RPMI8226 (cell line): Measurements from ENCODE around the gene ETV7.
A peak's percentile ranks its signal among the peaks of the same experiment; 100 is the strongest.
"Not testable (repeated sequence)": the region's sequence is repeated elsewhere in the genome, so short reads cannot be mapped to it uniquely, and the experiment has no call there.

Experiments used
- DNase-seq: peaks from one replicate; pipeline ENCODE4 v3.0.0-alpha.2; 2015

ETV7 gene

DNA sequence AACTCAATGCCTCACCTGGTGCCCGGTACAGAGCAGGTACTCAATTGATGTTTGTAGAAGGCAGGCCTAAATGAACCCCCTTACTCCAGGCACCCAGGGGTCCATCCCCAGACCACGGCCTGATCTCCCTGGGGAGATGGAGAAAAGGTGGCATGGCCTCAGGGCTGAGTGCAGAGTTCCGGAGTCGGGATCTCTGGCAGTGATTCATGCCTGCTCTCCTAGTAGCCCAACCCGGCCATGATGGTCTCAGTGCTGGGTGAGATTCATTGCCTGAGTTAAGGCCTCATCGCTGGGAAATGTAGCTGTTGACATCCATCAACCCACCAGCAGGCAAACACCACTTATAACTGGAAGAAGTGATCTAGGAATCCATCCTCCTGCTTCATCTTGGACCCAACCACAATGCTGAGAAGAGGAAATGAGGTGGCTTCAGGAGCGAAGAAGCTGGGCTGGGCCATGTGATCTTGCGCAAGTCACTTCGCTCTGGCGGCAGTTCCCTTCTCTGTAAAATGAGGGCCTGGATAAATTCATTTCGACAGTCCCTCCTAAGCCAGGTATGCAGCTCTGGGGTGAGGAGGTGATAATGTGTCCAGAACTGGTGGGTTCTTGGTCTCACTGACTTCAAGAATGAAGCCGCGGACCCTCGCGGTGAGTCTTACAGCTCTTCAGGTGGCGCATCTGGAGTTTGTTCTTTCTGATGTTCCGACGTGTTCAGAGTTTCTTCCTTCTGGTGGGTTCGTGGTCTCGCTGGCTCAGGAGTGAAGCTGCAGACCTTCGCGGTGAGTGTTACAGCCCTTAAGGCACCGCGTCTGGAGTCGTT, 24.7 kb downstream of the ETV7 start:
- no peak for DNase-seq

DNA sequence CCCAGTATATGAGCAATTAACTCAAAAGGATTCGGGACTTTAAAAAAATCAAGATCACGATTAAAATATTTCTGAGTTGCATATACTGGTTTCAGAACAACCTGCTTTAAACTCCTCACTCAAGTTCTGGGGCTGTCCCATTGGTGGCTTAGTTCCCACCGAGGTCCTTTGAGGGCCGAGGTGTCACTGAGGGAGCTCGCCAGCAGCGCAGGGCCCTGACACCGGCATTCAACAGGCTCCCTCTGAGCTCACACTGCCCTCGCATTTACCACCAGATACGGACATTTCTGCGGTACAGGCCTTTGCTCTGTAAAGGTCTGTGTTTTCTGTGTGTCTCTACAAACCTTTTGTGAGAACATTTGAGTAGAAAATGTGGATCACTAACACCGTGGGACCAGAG, 26.4 kb downstream of the ETV7 start:
- no peak for DNase-seq

DNA sequence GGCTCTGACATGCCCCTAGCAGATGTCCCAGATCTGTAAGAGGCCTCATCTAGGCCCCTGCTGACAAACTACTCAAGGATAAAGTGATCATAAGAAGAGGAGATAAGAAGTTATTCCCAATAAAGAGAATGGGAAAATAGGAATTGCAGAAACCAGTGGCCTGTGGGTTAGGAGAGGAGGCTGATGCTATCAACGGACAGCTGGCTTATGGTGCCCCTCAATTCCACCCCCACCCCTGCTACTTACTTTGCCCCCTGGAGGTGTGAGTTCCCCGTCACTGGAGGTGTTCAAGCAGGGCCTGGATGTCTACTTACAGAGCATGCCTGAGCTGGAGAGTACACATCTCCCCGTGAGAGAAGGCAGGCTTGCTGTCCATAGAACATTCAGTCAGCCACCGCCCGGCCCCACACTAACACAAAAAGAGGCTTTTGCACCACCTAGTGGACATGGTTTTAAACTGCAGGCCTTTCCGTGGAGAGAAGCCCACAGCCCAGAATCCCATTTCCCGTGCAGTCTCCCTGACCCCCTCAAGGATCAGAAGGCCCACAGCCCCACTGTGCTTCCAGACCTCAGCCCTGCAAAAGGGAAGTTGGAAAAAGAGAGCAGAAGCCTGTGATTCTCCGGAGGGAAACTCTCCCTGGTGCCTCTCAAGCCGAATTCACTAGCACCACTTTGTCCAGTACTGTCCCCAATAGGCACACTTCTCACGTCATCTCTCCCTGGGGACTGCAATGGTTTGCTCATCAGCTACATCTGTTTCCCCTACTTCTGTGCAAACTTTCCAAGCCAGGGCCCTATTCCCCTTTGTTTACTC, 27.0 kb downstream of the ETV7 start:
- DNase-seq, result peak; percentile 78

DNA sequence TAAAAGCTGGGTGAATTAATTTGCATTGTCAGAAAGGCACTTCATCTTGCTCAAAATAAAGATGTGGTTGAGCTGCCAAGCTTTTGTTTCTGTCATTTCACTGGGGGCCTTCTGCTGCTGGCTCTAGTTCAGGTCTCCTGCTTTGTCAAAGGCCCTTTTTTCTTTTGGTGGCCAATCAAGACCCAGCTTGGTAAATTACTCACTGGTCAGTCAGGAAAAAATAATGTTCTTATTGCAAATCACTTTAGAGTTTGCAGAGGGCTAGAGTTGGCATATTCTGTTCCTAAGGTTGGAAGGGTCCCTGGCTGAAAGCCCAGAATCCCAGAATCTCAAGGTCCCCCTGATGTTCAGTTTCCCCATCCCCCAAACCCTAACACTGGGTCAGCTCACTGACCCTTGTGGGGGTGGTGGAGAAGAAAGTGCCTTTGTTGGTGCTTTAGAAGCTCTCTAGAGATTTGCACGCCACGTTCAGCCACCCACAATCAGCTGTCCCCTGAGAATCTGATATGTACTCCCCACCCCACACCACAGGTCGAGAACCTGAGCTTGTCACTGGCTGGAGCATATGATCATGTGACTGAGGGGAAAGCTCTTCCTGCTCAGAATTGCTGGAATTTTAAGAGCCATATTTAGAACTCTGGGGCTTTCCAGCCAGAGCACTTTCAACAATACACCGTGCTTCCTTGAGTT, 29.1 kb downstream of the ETV7 start:
- no peak for DNase-seq

DNA sequence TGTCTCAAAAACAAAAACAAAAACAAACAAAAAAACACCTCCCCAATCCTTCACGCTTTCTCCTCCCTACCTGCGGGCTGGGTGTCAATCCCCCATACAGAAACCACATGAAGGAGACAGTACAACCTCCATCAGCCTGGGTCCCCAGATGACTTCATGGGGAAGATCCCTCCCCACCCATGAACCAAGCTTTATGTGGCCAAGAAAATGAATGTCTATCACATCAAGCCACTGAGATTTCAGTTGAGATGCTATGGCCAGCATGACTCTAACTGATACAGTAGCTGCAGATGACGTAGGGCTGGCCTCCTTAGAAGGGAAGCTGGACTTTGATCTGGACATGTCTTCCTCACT, 29.6 kb downstream of the ETV7 start:
- DNase-seq, result no peak

DNA sequence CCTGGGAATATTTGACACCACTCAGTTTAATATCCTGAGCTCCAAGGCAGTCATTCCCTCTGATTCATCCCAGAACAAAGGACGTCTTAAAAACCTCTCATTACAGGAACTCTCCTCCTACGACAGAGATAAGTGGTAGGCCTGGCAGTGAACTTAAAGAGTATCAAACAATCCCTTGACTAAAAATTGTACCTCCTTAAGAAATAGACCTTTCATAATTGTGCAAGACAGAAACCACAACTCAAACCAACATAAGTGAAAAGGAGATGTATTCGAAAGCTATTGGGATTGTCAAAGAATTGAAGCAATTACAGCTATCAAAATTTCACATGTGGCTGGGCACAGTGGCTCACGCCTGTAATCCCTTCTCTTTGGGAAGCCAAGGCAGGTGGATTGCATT, 31.6 kb downstream of the ETV7 start:
- no peak for DNase-seq

DNA sequence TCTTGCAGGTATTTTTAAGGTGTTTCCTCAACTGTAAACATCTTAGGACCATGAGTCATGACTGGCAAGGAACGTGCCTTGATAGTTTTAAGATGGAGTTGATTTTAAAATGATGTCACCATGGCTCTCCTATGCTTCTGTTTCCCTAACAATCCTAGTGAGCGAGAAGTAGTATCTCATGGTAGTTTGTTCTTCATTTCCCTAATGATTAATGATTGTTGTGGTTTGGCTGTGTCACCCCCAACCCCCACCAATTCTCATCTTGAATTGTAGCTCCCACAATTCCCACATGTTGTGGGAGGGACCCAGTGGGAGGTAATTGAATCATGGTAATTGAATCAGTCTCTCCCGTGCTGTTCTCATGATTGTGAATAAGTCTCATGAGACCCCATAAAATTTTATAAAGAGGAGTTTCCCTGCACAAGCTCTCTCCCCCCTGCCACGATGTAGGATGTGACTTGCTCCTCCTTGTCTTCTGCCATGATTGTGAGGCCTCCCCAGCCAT, 34.0 kb downstream of the ETV7 start:
- DNase-seq, result no peak

DNA sequence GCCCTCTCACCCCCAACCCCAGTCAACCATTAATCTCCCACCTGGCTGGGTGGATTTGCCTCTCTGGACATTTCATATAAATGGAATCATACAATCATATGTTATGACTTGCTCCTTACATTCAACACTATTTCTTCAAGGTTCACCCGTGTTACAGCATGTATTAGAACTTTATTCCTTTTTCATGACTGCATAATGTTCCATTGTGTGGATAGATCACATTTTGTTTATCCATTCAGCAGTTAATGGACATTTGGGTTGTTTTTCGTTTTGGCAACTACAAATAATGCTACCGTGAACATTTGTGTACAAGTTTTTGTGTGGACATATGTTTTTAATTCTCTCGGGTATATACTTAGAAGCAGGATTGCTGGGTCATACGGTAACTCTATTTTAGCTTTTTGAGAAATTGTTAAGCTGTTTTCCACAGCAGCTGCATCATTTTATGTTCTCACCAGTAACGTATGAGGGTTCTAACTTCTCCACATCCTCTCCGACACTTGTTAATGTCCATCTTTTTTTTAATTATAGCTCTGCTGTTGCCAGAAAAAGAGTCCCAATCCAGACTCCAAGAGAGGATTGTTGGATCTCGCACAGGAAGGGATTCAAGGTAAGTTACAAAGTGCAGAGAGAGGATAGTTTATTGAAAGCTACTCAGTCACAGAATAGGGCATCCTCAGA, 34.9 kb downstream of the ETV7 start:
- DNase-seq, result no peak

DNA sequence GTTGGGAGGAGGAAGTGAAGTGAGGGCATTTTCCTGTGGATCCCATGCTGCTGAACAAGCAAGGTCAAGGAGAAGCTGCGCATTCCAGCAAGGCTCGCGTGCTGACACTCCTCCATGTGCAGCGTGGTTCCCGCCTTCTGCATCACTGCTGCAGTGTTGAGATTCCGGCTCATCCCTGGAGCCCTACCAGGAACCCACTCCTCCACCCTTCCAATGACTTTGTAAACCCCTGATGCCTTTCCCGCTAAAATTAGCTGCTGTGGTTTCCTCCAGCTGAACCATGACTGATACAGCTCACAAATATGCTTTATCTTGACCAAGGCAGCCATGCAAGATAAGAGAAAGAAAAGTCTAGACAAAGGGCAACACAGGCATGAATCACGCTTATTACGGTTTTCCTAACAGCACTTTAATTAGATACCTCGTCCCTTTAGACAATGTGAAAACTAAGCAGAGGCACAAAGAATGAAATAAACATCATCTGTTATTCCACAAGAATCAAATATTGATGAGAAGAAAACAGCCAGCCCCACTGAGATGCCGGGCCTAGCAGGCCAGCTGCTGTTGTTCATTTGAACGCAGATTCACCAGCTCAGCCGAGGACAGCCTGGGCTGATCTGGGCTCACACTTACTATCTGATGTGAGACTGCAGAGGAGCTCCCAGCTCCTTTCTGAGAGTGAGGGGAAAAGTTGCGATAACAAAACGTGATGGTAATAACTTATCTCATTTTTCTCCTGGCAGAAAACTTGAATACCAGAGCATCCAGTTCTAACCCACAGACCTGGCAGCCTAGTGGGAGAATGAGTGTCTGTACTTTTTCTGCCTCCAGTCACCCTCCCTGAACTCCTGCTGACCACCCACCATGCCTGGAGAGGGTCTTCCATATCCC, 36.5 kb downstream of the ETV7 start:
- no peak for DNase-seq

DNA sequence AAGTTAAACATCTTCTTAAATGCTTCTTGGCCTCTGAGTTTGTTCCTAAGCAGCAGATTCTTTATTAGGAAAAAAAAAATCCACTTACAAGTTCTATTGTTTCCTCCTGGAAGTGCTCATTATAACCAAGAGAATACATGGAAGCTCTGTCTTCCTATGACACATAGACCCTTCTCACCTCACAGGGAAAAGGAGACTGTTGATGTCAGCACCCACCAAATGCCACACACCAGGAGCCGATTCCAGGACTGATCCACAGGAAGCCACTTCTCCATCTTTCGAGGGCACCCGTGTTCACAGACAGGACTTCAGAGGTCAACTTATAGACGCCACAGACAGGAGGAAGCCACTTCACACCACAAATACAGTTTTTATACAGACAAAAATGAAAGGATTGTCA, 37.4 kb downstream of the ETV7 start:
- DNase-seq, result no peak

DNA sequence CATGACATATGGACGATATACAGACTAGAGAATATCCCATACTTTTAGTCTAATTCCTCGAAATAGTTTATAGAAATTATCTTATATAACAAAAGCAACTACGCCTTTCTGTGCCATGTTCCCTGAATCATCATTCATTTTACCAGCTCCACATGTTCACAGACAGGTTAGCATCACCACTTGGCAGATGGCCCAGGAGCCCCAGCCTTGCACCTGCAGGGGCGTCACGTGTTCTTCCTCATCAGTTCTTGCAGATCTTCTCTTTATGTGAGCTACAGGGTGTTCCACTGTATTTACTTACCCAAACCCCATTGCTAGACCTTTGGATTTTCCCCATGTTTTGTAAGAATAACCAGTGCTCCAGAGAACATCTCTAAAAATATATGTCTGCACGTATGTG, 38.2 kb downstream of the ETV7 start:
- DNase-seq, result peak; percentile 98

DNA sequence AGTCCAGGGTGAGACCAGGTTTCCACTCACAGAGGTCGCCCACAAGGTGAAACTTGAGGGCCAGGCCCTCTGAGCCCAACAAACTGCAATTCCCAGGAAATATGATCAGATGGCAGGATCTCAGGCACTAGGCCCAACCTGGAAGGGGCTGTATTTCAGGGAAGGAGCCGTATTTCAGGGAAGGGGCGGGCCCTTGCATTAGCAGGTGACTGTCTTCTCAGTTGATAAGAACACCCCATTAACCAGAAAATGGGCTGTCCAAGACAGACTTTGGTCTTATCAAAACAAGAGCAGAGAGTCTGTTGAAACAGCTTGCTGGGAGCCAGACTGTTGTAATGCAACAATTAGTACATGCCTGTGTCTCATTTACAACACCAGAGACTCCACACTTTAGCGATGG, 39.8 kb downstream of the ETV7 start:
- DNase-seq, result no peak

DNA sequence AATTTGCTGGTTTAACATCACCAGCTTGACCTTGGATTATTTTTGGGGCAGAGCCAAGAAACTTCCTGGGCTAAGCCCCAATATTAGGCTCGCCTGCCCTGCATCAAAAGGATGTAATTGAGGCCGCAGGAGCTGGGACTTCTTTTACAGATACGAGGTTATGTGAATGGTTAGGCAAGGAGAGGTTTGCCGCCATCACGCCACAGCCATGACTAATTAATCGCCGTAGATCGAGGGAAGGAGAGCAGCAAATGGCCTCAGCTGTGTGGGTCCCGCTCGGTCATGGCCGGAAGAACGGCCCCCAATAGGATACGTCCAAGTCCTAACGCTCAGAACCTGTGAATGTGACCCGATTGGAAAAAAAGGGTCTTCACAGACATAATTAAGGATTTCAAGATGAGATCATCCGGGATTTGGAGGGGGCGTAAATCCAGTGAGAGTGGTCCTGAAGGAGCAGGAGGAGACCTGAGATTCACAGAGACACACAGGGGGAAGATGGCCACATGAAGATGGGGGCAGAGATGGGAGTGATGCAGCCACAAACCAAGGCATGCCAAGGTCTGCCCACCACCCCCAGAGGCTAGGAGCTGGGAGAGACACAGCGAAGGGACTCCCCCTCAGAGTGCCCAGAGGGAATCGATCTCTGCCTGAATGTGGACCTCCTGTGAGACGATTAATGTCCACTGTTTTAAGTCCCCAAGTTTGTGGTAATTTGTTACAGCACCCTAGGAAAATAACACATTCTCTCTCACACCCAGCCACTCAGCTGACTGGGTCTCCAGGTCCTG, 40.8 kb downstream of the ETV7 start:
- no peak for DNase-seq

DNA sequence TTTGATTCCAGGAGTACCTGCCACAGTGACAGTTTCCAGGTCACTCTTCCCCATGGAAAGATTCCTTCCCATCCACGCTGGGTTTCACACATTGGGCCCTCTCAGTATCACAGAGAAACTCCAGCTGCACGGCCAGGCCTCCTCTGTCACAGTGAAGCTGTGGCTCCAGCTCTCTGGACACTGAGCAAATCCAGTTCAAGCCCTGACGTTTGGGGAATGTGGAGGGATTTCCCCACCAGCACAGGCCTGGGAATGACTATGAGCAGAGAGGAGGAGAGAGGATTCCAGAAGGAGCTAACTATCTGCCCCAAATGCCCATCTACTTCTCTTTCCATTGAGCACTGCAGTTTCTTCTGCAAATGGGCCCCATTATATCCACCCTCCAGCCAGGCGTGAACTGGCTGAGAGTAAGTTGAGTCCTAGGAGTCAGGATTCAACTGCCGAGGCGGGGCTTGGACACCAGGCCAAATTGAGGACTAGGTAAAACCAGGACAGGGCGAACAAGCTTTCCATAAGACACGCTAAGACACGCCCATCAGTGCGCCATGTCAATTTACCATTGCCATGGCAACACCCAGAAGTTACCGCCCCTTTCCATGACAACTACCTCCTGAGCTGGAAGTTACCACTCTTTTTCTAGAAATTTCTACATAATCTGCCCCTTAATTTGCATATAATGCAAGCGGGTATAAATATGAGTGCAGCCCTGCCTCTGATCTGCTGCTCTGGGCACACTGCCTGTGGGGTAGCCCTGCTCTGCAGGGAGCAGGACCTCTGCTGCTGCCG, 41.6 kb downstream of the ETV7 start:
- no peak for DNase-seq

DNA sequence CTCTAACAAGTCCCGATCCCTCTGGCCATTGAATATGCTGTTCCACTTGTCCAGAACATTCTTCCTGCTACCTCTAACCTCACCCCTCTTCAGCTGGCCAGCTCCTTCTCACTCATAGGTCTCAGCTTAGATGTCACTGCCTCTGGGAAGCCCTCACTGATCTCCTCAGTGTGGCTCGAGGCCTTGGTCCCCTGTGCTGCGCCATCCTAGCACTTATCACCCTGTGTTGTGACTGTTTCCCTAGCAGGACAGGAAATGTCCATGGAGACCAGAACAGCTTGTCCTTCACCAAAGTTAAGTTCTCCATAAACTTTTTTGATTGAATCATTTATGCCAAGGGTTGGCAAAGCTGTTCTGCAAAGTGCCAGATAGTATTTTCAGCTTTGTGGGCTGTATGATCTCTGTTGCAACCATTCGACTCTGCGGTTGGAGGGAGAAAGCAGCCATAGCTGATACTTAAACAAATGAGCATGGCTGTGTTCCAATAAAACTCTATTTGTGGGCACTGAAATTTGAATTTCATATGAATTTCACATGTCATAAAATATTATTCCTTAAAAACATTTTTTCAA, 44.3 kb downstream of the ETV7 start:
- DNase-seq, result no peak

DNA sequence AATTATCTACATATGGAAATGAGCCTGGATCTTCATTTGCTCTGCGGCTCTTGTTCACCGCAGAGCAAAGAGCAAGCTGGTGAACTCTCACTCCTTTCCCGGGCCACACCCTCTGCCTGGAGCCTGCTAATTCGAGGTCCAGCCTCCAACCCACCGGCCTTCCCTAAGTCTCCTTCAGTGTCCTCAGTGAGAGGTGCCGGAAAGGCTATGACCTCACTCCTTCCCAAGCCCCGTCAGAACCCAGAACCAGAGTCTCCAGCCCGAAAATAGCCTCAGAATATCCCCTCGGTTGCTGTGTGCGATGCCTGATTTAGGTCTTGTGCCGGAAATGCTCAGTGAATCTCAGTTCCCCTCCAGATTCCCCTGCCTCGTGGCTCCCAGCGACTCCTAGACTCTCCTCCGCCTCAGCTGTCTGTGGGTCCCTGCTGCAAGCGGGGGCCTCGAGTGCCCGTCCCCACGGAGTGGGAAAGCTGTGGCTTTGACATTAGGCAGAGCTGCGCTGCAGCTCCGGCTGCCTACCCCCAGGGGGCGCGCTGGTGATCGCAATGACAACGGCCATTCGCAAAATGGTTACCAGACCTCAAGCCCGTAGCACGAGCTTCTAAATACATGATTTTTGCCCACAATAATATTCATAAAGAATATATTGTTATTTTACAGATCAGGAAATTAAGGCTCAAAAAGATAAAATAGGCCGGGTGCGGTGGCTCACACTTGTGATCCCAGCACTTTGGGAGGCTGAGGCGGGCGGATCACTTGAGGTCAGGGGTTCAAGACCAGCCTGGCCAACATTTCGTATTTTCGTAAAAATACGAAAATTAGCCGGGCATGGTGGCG, 46.6 kb downstream of the ETV7 start:
- peak; percentile 79 for DNase-seq

DNA sequence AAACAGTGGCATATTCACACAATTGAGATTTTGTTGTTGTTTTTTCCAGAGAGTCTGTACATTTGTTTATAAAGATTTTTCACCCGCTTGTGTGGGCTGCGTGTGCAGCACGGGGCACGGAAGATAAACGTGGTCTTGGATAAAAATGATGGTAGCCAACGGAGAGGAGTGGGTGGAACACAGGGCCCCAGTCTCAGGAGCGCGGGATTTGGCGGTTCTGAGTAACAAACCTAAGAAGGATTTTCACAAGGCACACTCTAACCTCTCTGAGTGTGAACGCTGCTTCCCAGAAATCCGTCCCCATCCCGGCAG, 47.2 kb downstream of the ETV7 start:
- no peak for DNase-seq

DNA sequence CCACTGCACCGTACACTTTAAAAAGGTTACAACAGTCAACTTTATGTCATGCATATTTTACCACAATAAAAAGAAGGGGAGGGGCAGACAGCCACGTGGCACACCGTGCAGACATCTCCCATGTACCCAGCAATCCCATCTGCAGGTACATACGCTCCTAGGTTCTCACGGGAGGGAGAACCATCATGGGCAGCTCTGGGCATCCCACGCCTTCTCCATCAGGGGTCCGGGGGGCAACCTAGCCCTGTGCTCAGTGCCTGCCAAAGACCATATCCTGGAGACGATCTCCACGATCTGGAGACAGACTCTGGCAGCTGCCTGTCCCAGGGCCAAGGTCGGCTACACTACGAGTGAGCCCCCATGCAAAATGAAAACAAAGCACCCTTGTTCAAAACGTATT, 48.3 kb downstream of the ETV7 start:
- no peak for DNase-seq

DNA sequence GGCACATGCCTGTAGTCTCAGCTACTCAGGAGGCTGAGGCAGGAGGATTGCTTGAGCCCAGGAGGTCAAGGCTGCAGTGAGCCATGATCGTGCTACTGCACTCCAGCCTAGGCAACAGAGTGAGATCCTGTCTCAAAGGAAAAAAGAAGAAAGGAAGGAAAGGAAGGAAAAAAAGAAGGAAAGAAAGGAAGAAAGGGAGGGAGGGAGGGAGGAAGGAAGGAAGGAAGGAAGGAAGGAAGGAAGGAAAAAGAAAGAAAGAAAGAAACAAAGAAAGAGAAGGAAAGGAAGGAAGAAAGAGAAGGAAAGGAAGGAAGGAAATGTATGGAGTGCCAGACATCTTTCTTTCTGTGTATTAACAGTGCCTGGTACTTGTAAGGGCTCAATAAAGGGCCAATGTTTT, 49.2 kb downstream of the ETV7 start:
- DNase-seq, result not testable (repeated sequence)
